ENCODE results near the gene FRMD4A.

DNA sequence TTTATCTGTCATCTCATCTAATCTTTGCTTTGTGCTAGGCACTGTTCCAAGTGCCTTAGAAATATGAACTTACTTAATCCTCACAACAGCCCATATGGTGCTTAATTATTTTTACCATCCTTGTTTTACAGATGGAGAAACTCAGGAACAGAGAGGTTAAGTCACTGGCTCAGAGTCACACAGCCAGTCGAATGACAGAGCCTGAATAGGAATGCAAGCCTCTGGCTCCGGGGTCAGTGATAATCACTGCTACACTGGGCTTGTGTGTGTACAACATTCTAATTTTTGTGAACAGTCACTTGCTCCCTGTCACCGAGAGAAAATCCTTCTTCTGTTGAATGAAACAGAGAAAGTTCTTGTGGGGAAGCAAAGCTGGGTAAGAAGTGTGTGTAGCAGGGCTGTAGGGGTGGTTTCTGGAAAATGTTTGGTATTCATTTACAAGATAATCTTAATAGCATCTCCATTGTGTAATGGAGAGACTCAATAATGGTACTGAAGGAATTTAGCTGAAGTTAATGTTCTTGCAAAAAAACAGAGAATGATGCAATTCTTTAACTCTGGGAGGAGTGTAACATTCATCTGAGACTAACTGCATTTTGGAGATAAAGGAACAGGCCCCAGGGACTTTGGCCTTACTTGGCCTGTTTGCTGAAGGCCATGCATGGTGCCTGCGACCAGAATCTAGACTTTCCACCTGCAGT is 290.6 kb downstream of the FRMD4A start:
- TF ChIP-seq, protein P1, sequence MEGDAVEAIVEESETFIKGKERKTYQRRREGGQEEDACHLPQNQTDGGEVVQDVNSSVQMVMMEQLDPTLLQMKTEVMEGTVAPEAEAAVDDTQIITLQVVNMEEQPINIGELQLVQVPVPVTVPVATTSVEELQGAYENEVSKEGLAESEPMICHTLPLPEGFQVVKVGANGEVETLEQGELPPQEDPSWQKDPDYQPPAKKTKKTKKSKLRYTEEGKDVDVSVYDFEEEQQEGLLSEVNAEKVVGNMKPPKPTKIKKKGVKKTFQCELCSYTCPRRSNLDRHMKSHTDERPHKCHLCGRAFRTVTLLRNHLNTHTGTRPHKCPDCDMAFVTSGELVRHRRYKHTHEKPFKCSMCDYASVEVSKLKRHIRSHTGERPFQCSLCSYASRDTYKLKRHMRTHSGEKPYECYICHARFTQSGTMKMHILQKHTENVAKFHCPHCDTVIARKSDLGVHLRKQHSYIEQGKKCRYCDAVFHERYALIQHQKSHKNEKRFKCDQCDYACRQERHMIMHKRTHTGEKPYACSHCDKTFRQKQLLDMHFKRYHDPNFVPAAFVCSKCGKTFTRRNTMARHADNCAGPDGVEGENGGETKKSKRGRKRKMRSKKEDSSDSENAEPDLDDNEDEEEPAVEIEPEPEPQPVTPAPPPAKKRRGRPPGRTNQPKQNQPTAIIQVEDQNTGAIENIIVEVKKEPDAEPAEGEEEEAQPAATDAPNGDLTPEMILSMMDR (conservative IDR thresholded peaks at IDR 0.05), result no peak
- TF ChIP-seq EZH2 (IDR thresholded peaks at IDR 0.05; ENCODE audit: low read depth), result no peak
